GM23248 (cell line): ENCODE measurements around the gene KANTR.

Source experiments
- EZH2 ChIP-seq: fragments of 200-600 bp; sonication (generic); IDR thresholded peaks from 2 replicates; pipeline ENCODE4 v1.6.1; 2018; ENCODE audit warnings: antibody characterized with exemption, mild to moderate bottlenecking; ENCODE audit not compliant: insufficient read depth, poor library complexity, severe bottlenecking
- EZH2phosphoT487 ChIP-seq: fragments of 200-600 bp; sonication (generic); IDR thresholded peaks from 2 replicates; pipeline ENCODE4 v1.6.1; 2018; ENCODE audit warnings: antibody characterized with exemption, moderate library complexity, mild to moderate bottlenecking, low read depth; ENCODE audit not compliant: insufficient read depth

GRCh38 chrX:53093177-53093655 lies 726 bp upstream of the KANTR start:
- TF ChIP-seq EZH2 (no peak), EZH2phosphoT487 (no peak)
